Body of pancreas (tissue), 4 donors: Measurements from ENCODE around the gene HACD2. TPM values are rescaled to one million over a fixed set of nuclear protein-coding genes. Genes with fewer than 3 reads are reported as not detected.

Experiments used
- ATAC-seq: fragments of 150-250 bp; one replicate; pipeline ENCODE4 v1.9.1; 2016
- DNase-seq, 4 donors: peaks; one replicate each; pipeline ENCODE4 v3.0.0-alpha.2; 2019
- H3K27ac ChIP-seq, 4 donors: fragments of 200-600 bp; sonication (generic); 1 replicate in 3 of 4; 2 replicates in 1 of 4; pipeline versions ENCODE4 v1.5.1 to v1.6.1; 2016 to 2019; ENCODE audit warnings: mild to moderate bottlenecking in 1 of 4, mixed read lengths in 1 of 4, moderate library complexity in 1 of 4
- H3K27me3 ChIP-seq, 2 donors: fragments of 200-600 bp; sonication (generic); one replicate each; pipeline ENCODE4 v1.6.0; 2016; ENCODE audit warnings: mild to moderate bottlenecking in 1 of 2
- H3K36me3 ChIP-seq, 2 donors: fragments of 200-600 bp; sonication (generic); replicated peaks in 1 of 2; 2 replicates each; pipeline ENCODE4 v1.5.1; 2016; ENCODE audit warnings: low read depth in 2 of 2; ENCODE audit not compliant: insufficient read depth in 1 of 2
- H3K4me1 ChIP-seq: fragments of 200-600 bp; sonication (generic); one replicate; pipeline ENCODE4 v1.6.0; 2016
- H3K4me3 ChIP-seq, 2 donors: fragments of 200-600 bp; sonication (generic); 1 replicate in 1 of 2; 2 replicates in 1 of 2; pipeline ENCODE4 v1.5.1; 2016 to 2019
- H3K9me3 ChIP-seq, 3 donors: fragments of 200-600 bp; sonication (generic); 1 replicate in 2 of 3; 2 replicates in 1 of 3; pipeline ENCODE4 v1.5.1; 2016
- POLR2A ChIP-seq, 3 donors: fragments of 450-650 bp; IDR thresholded peaks; one replicate each; pipeline ENCODE4 v1.6.1; 2016; ENCODE audit warnings: antibody characterized with exemption in 3 of 3, mild to moderate bottlenecking in 2 of 3
- WGBS, 2 donors: methylation state at CpG; one replicate each; pipeline ENCODE4 v1.1.5; 2017; 5-methylcytosine and 5-hydroxymethylcytosine counted together
- intact Hi-C: fragments of 100-400 bp; cut with DNase I; formaldehyde crosslinking; loops from one replicate; pipeline ENCODE4 v1.15.1; 2023
- total RNA-seq, 2 donors: library from RNA; depleted of rRNA; stranded (reverse); fragments of >200 nt; gene quantifications; one replicate each; pipeline ENCODE4 v1.1.0, GENCODE V29; 2016
- TF ChIP-seq, protein P1 (sequence below), 7 experiments: fragments of 450-650 bp in 4 of 7; fragments of 200-600 bp in 3 of 7; sonication (generic) in 3 of 7; IDR thresholded peaks; one replicate each; pipeline ENCODE4 v1.5.1; 2016 to 2019; ENCODE audit warnings: antibody characterized with exemption in 7 of 7

The HACD2 gene
- total RNA-seq, 2 donors from 2014 or later: 13.2 to 16.3 TPM

DNA sequence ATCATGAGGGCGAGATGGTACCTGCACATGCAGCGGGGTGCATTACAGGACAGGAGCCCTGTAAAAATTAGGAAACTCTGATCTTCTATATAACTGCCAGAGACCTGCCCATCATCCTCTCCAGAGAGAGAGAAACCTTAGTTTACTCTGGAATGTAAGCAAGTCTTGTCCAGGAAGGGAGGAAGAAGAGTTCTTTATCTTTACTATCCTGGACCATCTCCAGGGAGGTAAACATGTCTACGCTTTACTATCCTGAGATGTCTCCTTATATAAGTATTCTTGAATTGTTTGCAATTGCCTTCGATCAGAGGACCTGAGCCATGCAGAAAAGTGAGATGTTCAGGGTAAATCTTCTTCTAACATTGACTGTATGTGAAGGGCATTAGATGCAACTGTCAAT lies 12.7 kb upstream of the HACD2 start:
- Histone ChIP-seq H3K27me3 (no peaks in the 10 kb centered on the region), H3K4me1 (peaks cover 6% of the 10 kb centered on the region), H3K9me3 (no peaks in the 10 kb centered on the region), H3K36me3 (no peaks in the 10 kb centered on the region), H3K27ac (no peak overlapping the region), H3K4me3 (no peak overlapping the region)
- intact Hi-C loops: no loop called here
- TF ChIP-seq, protein P1, sequence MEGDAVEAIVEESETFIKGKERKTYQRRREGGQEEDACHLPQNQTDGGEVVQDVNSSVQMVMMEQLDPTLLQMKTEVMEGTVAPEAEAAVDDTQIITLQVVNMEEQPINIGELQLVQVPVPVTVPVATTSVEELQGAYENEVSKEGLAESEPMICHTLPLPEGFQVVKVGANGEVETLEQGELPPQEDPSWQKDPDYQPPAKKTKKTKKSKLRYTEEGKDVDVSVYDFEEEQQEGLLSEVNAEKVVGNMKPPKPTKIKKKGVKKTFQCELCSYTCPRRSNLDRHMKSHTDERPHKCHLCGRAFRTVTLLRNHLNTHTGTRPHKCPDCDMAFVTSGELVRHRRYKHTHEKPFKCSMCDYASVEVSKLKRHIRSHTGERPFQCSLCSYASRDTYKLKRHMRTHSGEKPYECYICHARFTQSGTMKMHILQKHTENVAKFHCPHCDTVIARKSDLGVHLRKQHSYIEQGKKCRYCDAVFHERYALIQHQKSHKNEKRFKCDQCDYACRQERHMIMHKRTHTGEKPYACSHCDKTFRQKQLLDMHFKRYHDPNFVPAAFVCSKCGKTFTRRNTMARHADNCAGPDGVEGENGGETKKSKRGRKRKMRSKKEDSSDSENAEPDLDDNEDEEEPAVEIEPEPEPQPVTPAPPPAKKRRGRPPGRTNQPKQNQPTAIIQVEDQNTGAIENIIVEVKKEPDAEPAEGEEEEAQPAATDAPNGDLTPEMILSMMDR (IDR thresholded peaks at IDR 0.05): no peak
- no peak for TF ChIP-seq POLR2A (IDR thresholded peaks at IDR 0.05)
- ATAC-seq (no peak), DNase-seq (no peak)
- WGBS, 2 donors: 79 to 85% methylated on average over 4 of the region's 4 CpGs

DNA sequence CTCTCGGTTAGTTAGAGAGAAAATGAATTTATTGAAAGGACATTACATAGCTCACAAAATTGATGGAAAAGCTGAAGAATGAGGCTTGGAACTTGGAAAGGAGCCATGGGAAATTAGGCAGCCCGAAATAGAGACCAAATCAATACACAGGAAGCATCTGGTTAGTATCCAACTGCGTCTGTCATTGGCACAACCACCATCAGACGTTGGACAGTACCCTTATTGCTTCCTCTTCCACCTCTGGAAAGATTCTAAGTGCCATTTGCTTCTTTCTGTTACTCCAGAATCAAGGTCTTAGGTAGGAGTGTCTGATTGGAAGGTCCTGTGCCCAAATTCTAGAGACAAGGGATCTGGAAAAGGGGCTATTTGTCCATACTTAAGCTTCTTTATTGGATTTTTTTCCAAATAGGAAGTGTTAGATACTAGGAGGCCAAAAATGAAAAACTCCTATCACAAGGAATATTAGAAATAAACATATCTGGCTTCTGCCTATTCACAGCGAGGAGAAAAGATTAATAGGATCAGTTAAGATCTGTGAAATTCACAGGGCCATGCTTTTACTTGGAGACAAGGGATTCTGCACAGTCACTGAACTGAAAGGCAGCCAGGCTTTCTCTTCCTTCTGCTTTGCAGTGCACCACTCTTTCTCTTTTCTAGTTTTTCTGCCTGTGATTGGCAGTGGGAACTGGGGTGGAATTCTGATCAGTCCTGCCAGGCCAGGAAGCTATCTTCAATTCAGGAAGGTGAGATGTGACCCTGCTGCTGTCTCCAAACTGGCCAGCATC lies 10.7 kb upstream of the HACD2 start:
- ATAC-seq: no peak
- intact Hi-C loops: no loop called here

DNA sequence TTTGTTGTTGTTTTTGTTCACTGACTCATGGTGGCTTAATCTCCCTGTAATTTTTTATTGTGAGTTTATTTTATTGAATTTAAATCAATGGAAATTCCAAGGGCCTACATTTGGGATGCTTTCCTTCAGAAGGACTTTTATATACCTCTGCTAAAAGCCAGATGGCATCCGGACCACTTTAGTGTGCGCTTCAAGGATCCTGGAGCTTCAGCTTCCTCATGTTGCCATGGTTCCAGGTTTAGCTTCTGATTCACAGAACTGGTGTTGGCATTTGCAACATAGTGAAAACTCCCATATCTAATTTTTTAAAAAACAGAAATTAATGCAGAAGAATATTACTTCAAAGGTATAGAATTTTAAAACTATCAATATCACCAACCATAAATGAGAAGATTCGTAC lies 8.5 kb upstream of the HACD2 start:
- no peaks in the 10 kb centered on the region for H3K4me1 ChIP-seq
- H3K4me3 ChIP-seq: no peak overlapping the region
- H3K27me3 ChIP-seq: no peaks in the 10 kb centered on the region
- no peaks in the 10 kb centered on the region for H3K36me3 ChIP-seq
- intact Hi-C loops: no loop called here
- no peak overlapping the region for H3K27ac ChIP-seq
- DNase-seq (no peak), ATAC-seq (no peak)
- H3K9me3 ChIP-seq: peaks cover 0 to 8% (median 0%) of the 10 kb centered on the region in 3 donors
- WGBS, 2 donors: 88 to 93% methylated on average over 3 of the region's 3 CpGs
- TF ChIP-seq, protein P1 (IDR thresholded peaks at IDR 0.05): no peak
- TF ChIP-seq POLR2A (IDR thresholded peaks at IDR 0.05): no peak

More for the DNA sequence above, 10.7 kb upstream of the HACD2 start:
- TF ChIP-seq, protein P1 (IDR thresholded peaks at IDR 0.05): no peak
- no peak for TF ChIP-seq POLR2A (IDR thresholded peaks at IDR 0.05)
- 48 to 57% methylated on average over 5 of the region's 5 CpGs for WGBS, 2 donors
- Histone ChIP-seq H3K4me1 (no peaks in the 10 kb centered on the region), H3K36me3 (no peaks in the 10 kb centered on the region), H3K27ac (no peak overlapping the region), H3K9me3 (peaks cover 0 to 7% (median 0%) of the 10 kb centered on the region in 3 donors), H3K27me3 (no peaks in the 10 kb centered on the region), H3K4me3 (no peak overlapping the region)
- DNase-seq: no peak

DNA sequence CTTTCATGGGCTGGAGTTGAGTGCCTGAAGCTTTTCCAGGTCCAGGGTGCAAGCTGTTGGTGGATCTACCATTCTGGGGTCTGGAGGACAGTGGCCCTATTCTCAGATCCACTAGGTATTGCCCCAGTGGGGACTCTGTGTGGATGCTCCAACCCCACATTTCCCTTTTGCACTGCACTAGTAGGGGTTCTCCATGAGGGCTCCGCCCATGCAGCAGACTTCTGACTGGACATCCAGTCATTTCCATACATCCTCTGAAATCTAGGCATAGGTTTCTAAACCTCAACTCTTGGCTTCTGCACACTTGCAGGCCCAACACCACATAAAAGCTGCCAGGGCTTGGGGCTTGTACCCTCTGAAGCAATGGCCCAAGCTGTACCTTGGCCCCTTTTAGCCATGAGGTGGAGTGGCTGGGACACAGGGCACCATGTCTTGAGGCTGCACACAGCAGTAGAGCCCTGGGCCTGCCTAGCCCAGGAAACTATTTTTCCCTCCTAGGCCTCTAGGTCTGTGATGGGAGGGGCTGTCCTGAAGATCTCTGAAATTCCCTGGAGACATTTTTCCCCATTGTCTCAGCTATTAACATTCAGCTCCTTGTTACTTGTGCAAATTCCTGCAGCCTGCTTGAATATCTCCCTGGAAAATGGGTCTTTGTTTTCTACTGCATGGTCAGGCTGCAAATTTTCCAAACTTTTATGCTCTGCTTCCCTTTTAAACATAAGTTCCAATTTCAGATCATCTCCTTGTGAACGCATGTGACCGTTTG lies 6.0 kb upstream of the HACD2 start:
- 97% methylated on average over 3 of the region's 3 CpGs for WGBS, 2 donors
- ATAC-seq (no peak), DNase-seq (no peak)
- no peak overlapping the region for H3K27ac ChIP-seq
- H3K9me3 ChIP-seq: peaks cover 0 to 8% (median 0%) of the 10 kb centered on the region in 3 donors
- no peak overlapping the region for H3K4me3 ChIP-seq
- TF ChIP-seq, protein P1 (IDR thresholded peaks at IDR 0.05): no peak
- TF ChIP-seq POLR2A (IDR thresholded peaks at IDR 0.05): no peak
- intact Hi-C loops: no loop called here
- no peaks in the 10 kb centered on the region for H3K36me3 ChIP-seq
- no peaks in the 10 kb centered on the region for H3K27me3 ChIP-seq
- H3K4me1 ChIP-seq: peaks cover 7% of the 10 kb centered on the region
